ENCODE data around the gene CCNA2. TPM values are rescaled to one million over a fixed set of nuclear protein-coding genes. Genes with fewer than 3 reads are reported as not detected.

The CCNA2 gene
- total RNA-seq, 1 experiment from 2014 or later, result 105 TPM

DNA sequence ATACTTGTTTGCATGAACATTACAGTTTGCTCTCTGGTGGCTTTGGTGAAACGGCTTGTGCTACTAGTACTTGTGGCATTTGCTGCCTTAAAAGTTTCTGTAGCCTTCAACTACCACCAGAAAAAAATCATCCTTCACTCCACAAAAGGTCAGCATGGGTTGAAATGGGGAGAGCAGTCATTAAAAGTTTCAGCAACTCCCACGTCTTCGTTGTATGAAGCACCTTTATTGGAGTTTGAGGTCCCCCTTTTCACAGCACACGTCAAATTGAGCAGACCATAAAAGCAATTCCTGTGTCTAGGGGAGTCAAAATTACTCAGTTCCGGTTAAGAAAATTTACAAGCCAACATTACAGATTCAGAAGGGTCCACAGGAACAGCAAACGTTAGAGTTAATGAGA, 23.0 kb upstream of the CCNA2 start:
- intact Hi-C loops (cut with micrococcal nuclease; ENCODE audit: unreplicated experiment), result no loop called here
- CTCF ChIA-PET, result no interaction called here
- BruUV-seq (replicated peaks), result no TSS peak

DNA sequence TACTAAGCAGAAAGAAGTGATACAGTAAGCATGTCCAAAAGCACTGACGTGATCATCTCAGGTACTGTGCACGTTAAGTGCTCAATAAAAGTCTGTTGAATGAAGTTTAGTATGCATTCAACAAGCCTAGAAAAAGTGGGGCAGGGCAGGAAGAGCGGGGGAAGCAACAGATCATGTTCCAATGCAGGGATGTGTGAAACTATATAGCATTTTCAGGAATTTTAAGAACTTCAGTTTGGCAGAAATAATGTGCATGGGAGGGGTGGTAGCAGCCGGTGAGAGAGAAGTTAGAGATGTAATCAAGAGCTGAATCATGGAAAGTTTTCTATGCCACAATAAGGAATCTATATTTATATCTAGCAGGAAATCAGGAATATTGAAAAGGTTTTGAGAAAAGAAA, 19.2 kb upstream of the CCNA2 start:
- BruUV-seq (replicated peaks), result no TSS peak
- H3K27ac ChIP-seq (ENCODE audit: low read depth, low read length, poor library complexity, severe bottlenecking), result no peak overlapping the region
- ChIA-PET CTCF (no interaction called here), POLR2A (ENCODE audit: low non-redundant PET) (no interaction called here)
- H3K4me1 ChIP-seq (ENCODE audit: insufficient read depth, low read length, poor library complexity, severe bottlenecking), result no peaks in the 10 kb centered on the region
- no peaks in the 10 kb centered on the region for H3K9me3 ChIP-seq (ENCODE audit: low read depth, low read length, poor library complexity, severe bottlenecking)
- TF ChIP-seq, protein P1, sequence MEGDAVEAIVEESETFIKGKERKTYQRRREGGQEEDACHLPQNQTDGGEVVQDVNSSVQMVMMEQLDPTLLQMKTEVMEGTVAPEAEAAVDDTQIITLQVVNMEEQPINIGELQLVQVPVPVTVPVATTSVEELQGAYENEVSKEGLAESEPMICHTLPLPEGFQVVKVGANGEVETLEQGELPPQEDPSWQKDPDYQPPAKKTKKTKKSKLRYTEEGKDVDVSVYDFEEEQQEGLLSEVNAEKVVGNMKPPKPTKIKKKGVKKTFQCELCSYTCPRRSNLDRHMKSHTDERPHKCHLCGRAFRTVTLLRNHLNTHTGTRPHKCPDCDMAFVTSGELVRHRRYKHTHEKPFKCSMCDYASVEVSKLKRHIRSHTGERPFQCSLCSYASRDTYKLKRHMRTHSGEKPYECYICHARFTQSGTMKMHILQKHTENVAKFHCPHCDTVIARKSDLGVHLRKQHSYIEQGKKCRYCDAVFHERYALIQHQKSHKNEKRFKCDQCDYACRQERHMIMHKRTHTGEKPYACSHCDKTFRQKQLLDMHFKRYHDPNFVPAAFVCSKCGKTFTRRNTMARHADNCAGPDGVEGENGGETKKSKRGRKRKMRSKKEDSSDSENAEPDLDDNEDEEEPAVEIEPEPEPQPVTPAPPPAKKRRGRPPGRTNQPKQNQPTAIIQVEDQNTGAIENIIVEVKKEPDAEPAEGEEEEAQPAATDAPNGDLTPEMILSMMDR (conservative IDR thresholded peaks at IDR 0.05; ENCODE audit: low read depth, low read length), result no peak
- no peak for TF ChIP-seq EZH2 (IDR thresholded peaks at IDR 0.05; ENCODE audit: borderline replicate concordance, low read depth, low read length, poor library complexity, severe bottlenecking)
- H3K4me3 ChIP-seq (ENCODE audit: low read depth, low read length, poor library complexity, severe bottlenecking), result no peak overlapping the region
- no peaks in the 10 kb centered on the region for H3K27me3 ChIP-seq (replicated peaks; ENCODE audit: insufficient read depth, low read depth, low read length, poor library complexity)
- no peak for DNase-seq (ENCODE audit: low spot score)
- intact Hi-C loops (cut with micrococcal nuclease; ENCODE audit: unreplicated experiment), result no loop called here
- peaks cover under 1% of the 10 kb centered on the region for H3K36me3 ChIP-seq (ENCODE audit: insufficient read depth, low read length, poor library complexity, severe bottlenecking)

More for the DNA sequence above, 23.0 kb upstream of the CCNA2 start:
- H3K4me1 ChIP-seq (ENCODE audit: insufficient read depth, low read length, poor library complexity, severe bottlenecking), result no peaks in the 10 kb centered on the region
- no peaks in the 10 kb centered on the region for H3K27me3 ChIP-seq (replicated peaks; ENCODE audit: insufficient read depth, low read depth, low read length, poor library complexity)
- H3K36me3 ChIP-seq (ENCODE audit: insufficient read depth, low read length, poor library complexity, severe bottlenecking), result peaks cover 10% of the 10 kb centered on the region
- no peak for TF ChIP-seq EZH2 (IDR thresholded peaks at IDR 0.05; ENCODE audit: borderline replicate concordance, low read depth, low read length, poor library complexity, severe bottlenecking)
- TF ChIP-seq, protein P1 (conservative IDR thresholded peaks at IDR 0.05; ENCODE audit: low read depth, low read length), result no peak
- H3K9me3 ChIP-seq (ENCODE audit: low read depth, low read length, poor library complexity, severe bottlenecking), result no peaks in the 10 kb centered on the region
- H3K4me3 ChIP-seq (ENCODE audit: low read depth, low read length, poor library complexity, severe bottlenecking), result no peak overlapping the region
- POLR2A ChIA-PET (ENCODE audit: low non-redundant PET), result no interaction called here
- H3K27ac ChIP-seq (ENCODE audit: low read depth, low read length, poor library complexity, severe bottlenecking), result no peak overlapping the region
- no peak for DNase-seq (ENCODE audit: low spot score)

DNA sequence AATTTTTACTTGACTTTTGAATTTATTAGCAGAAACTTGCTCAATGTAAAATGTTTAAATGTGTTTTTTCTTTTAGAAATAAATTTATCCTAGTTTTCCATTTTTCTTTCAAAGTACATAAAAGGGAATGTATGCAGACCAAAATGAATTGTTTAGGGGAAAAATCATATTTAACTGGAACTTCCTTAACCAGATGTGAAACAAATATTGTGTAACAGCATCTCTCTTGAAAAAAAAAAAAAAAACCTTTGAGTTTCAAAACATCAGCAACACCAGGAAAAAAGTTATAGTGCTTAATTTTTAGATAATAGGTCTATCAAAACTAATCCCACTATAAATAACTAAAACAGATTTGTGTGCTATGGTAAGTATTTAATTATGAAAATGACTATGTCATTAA, 14.5 kb upstream of the CCNA2 start:
- Histone ChIP-seq H3K4me3 (ENCODE audit: low read depth, low read length, poor library complexity, severe bottlenecking) (no peak overlapping the region), H3K36me3 (ENCODE audit: insufficient read depth, low read length, poor library complexity, severe bottlenecking) (peaks cover 3% of the 10 kb centered on the region), H3K27me3 (replicated peaks; ENCODE audit: insufficient read depth, low read depth, low read length, poor library complexity) (no peaks in the 10 kb centered on the region), H3K4me1 (ENCODE audit: insufficient read depth, low read length, poor library complexity, severe bottlenecking) (no peaks in the 10 kb centered on the region), H3K9me3 (ENCODE audit: low read depth, low read length, poor library complexity, severe bottlenecking) (no peaks in the 10 kb centered on the region), H3K27ac (ENCODE audit: low read depth, low read length, poor library complexity, severe bottlenecking) (no peak overlapping the region)
- intact Hi-C loops (cut with micrococcal nuclease; ENCODE audit: unreplicated experiment), result no loop called here
- TF ChIP-seq, protein P1 (conservative IDR thresholded peaks at IDR 0.05; ENCODE audit: low read depth, low read length), result no peak
- TF ChIP-seq EZH2 (IDR thresholded peaks at IDR 0.05; ENCODE audit: borderline replicate concordance, low read depth, low read length, poor library complexity, severe bottlenecking), result no peak
- DNase-seq (ENCODE audit: low spot score), result no peak
- ChIA-PET POLR2A (ENCODE audit: low non-redundant PET) (no interaction called here), CTCF (no interaction called here)
- no TSS peak for BruUV-seq (replicated peaks)

Measured in A673 (cell line).